IMR-90 (cell line): ENCODE measurements around the gene DLX6. TPM values are rescaled to one million over a fixed set of nuclear protein-coding genes. Genes with fewer than 3 reads are reported as not detected.

ENCODE experiments used
- ATAC-seq: fragments of 200-7000 bp; cut with Tn5 transposase; 2 replicates; pipeline ENCODE4 v1.9.1; 2020; ENCODE audit warnings: low read depth, mild to moderate bottlenecking, moderate library complexity
- BruUV-seq: library from RNA; stranded (reverse); fragments of 400-500 nt; replicated peaks from 2 replicates; lab custom pipeline; 2021; lab: Mats Ljungman, UMichigan
- CTCF ChIA-PET: fragments of 300-600 bp; formaldehyde crosslinking; extraction: SDS; loops from one replicate; lab custom pipeline; 2021; ENCODE audit warnings: antibody characterized with exemption; lab: Yijun Ruan, JAX
- POLR2A ChIA-PET: fragments of 300-600 bp; sonication (Branson Sonifier 250); formaldehyde crosslinking; loops from one replicate; lab custom pipeline; 2022; ENCODE audit warnings: antibody characterized with exemption; ENCODE audit not compliant: unreplicated experiment; lab: Charles Lee
- DNase-seq: peaks from one replicate; pipeline ENCODE4 v3.0.0; 2013
- H2AFZ ChIP-seq: replicated peaks from 2 replicates; pipeline ENCODE3; 2013; ENCODE audit warnings: low read length, mild to moderate bottlenecking; ENCODE audit not compliant: poor library complexity
- H2AK5ac ChIP-seq: 2 replicates; pipeline ENCODE4 v1.6.1; 2013; ENCODE audit warnings: low read depth, low read length, inconsistent platforms
- H2AK9ac ChIP-seq: replicated peaks from 2 replicates; pipeline ENCODE3; 2013; ENCODE audit warnings: mild to moderate bottlenecking, low read depth, low read length, moderate library complexity; ENCODE audit not compliant: poor library complexity
- H2BK120ac ChIP-seq: 2 replicates; pipeline ENCODE4 v1.6.1; 2013; ENCODE audit warnings: low read depth, low read length, inconsistent platforms
- H2BK15ac ChIP-seq: 3 replicates; pipeline ENCODE4 v1.6.1; 2013; ENCODE audit warnings: low read depth, low read length, inconsistent platforms
- H2BK20ac ChIP-seq: 2 replicates; pipeline ENCODE4 v1.6.1; 2013; ENCODE audit warnings: low read depth, mild to moderate bottlenecking, inconsistent platforms, low read length, moderate library complexity
- H2BK5ac ChIP-seq: 2 replicates; pipeline ENCODE4 v1.6.1; 2013; ENCODE audit warnings: mild to moderate bottlenecking, low read depth, low read length, inconsistent platforms; ENCODE audit not compliant: poor library complexity, severe bottlenecking
- H3K14ac ChIP-seq: replicated peaks from 2 replicates; pipeline ENCODE4 v1.6.1; 2013; ENCODE audit warnings: low read depth, low read length, inconsistent platforms
- H3K18ac ChIP-seq: 2 replicates; pipeline ENCODE4 v1.6.1; 2013; ENCODE audit warnings: low read depth, low read length, control low read depth
- H3K23ac ChIP-seq: 2 replicates; pipeline ENCODE4 v1.6.1; 2013; ENCODE audit warnings: low read depth, low read length, inconsistent platforms
- H3K27ac ChIP-seq: 2 replicates; pipeline ENCODE4 v1.5.1; 2013; ENCODE audit warnings: mild to moderate bottlenecking, control low read depth, low read length; ENCODE audit not compliant: insufficient read depth
- H3K27me3 ChIP-seq: 2 replicates; pipeline ENCODE4 v1.6.1; 2013; ENCODE audit warnings: low read length; ENCODE audit not compliant: control insufficient read depth, insufficient read depth
- H3K36me3 ChIP-seq: 2 replicates; pipeline ENCODE4 v1.6.1; 2013; ENCODE audit warnings: low read length, mixed read lengths; ENCODE audit not compliant: control insufficient read depth, insufficient read depth
- H3K4ac ChIP-seq: 2 replicates; pipeline ENCODE4 v1.6.1; 2013; ENCODE audit warnings: low read depth, low read length, inconsistent platforms
- H3K4me1 ChIP-seq: 2 replicates; pipeline ENCODE4 v1.6.1; 2013; ENCODE audit warnings: low read length, mixed read lengths; ENCODE audit not compliant: control insufficient read depth, insufficient read depth
- H3K4me2 ChIP-seq: 2 replicates; pipeline ENCODE4 v1.6.1; 2013; ENCODE audit warnings: low read depth, mild to moderate bottlenecking, control low read depth, low read length, moderate library complexity
- H3K4me3 ChIP-seq: 2 replicates; pipeline ENCODE4 v1.5.1; 2013; ENCODE audit warnings: low read depth, mild to moderate bottlenecking, control low read depth, low read length, moderate library complexity; ENCODE audit not compliant: insufficient read depth
- H3K56ac ChIP-seq: 2 replicates; pipeline ENCODE4 v1.6.1; 2013; ENCODE audit warnings: low read length, inconsistent platforms; ENCODE audit not compliant: insufficient read depth; ENCODE audit errors: extremely low read depth
- H3K79me1 ChIP-seq, 2 experiments: 2 replicates each; pipeline ENCODE4 v1.6.1; 2013; ENCODE audit warnings: low read length in 2 of 2, inconsistent platforms in 1 of 2, low read depth in 1 of 2
- H3K9ac ChIP-seq: 2 replicates; pipeline ENCODE4 v1.6.1; 2013; ENCODE audit warnings: low read depth, low read length, control low read depth
- H3K9me1 ChIP-seq: 2 replicates; pipeline ENCODE4 v1.6.1; 2013; ENCODE audit warnings: low read length, inconsistent platforms; ENCODE audit not compliant: insufficient read depth
- H3K9me3 ChIP-seq: 2 replicates; pipeline ENCODE4 v1.6.1; 2013; ENCODE audit warnings: low read length; ENCODE audit not compliant: control insufficient read depth, insufficient read depth
- H4K20me1 ChIP-seq: 2 replicates; pipeline ENCODE4 v1.6.1; 2013; ENCODE audit warnings: low read length, inconsistent platforms; ENCODE audit not compliant: insufficient read depth
- H4K5ac ChIP-seq: 2 replicates; pipeline ENCODE4 v1.6.1; 2013; ENCODE audit warnings: mild to moderate bottlenecking, low read depth, low read length, control low read depth
- H4K8ac ChIP-seq, 2 experiments: 2 replicates each; pipeline ENCODE4 v1.6.1; 2013; ENCODE audit warnings: low read depth in 2 of 2, low read length in 2 of 2, control low read depth in 1 of 2, inconsistent platforms in 1 of 2
- H4K91ac ChIP-seq: 2 replicates; pipeline ENCODE4 v1.6.1; 2013; ENCODE audit warnings: low read depth, low read length, inconsistent platforms; ENCODE audit not compliant: insufficient read depth
- CEBPB ChIP-seq: IDR thresholded peaks from 2 replicates; pipeline ENCODE4 v1.6.1; 2012; ENCODE audit warnings: low read depth, low read length, improper control_type of control experiment
- CHD1 ChIP-seq: IDR thresholded peaks from 2 replicates; pipeline ENCODE4 v1.6.1; 2012; ENCODE audit warnings: low read depth, low read length, improper control_type of control experiment
- POLR2A ChIP-seq: IDR thresholded peaks from 2 replicates; pipeline ENCODE4 v1.6.1; 2012; ENCODE audit warnings: mild to moderate bottlenecking, low read depth, low read length
- SMC3 ChIP-seq: fragments of 150-350 bp; IDR thresholded peaks from 2 replicates; pipeline ENCODE4 v1.6.1; 2016; ENCODE audit warnings: low read depth, mild to moderate bottlenecking, antibody characterized with exemption, low read length, moderate library complexity
- WGBS, 2 experiments: methylation state at CpG; one replicate each; pipeline versions ENCODE4 v1.1.5 to v1.1.7; 2013; ENCODE audit warnings: missing lambda C conversion rate in 2 of 2; ENCODE audit not compliant: insufficient read length in 1 of 2; ENCODE audit errors: extremely low coverage in 2 of 2; 5-methylcytosine and 5-hydroxymethylcytosine counted together
- dilution Hi-C: fragments of 300-500 bp; cut with HindIII; formaldehyde crosslinking; loops from one replicate; pipeline ENCODE4 v1.14.3; 2018; ENCODE audit warnings: low sequenced_read_pairs; ENCODE audit not compliant: unreplicated experiment
- in situ Hi-C: fragments of 300-500 bp; cut with MboI; formaldehyde crosslinking; loops from 3 replicates; pipeline ENCODE4 v1.14.3; 2019; ENCODE audit warnings: low sequenced_read_pairs, inconsistent platforms, mixed read lengths
- intact Hi-C: fragments of 100-400 bp; cut with micrococcal nuclease; formaldehyde crosslinking; loops from 2 replicates; pipeline ENCODE4 v1.10.0; 2022
- polyA plus RNA-seq, 3 experiments: library from polyadenylated mRNA; depleted of rRNA; stranded (reverse); fragments of >200 nt; gene quantifications; 2 replicates each; pipeline ENCODE4 v1.2.3, GENCODE V29; 2012; ENCODE audit warnings: low replicate concordance in 1 of 3
- total RNA-seq: library from RNA; depleted of rRNA; stranded (reverse); fragments of >200 nt; gene quantifications from 2 replicates; pipeline ENCODE4 v1.2.3, GENCODE V29; 2012

DLX6 gene
- total and polyA plus RNA-seq, 2 of the 4 experiments (the other 2 are of a cell fraction), result not detected

- no peak overlapping the region for H3K4me2 ChIP-seq
- H3K9me3 ChIP-seq, result peaks cover 11% of the 10 kb centered on the region
- H3K36me3 ChIP-seq, result no peaks in the 10 kb centered on the region
- H3K14ac ChIP-seq, result no peak overlapping the region
- H3K4me3 ChIP-seq, result no peak overlapping the region
- ChIA-PET CTCF (no interaction called here), POLR2A (no interaction called here)
- H2BK15ac ChIP-seq, result no peak overlapping the region
- no peak overlapping the region for H3K4ac ChIP-seq
- H2AK5ac ChIP-seq, result no peak overlapping the region
- H4K91ac ChIP-seq, result no peak overlapping the region
- no peaks in the 10 kb centered on the region for H3K9me1 ChIP-seq
- in situ Hi-C loops (no loop called here), intact Hi-C loops (no loop called here), dilution Hi-C loops (no loop called here)
- ATAC-seq (no peak), DNase-seq (no peak)
- no peak overlapping the region for H2AFZ ChIP-seq
- no peak overlapping the region for H4K8ac ChIP-seq
- no peaks in the 10 kb centered on the region for H3K79me1 ChIP-seq
- TF ChIP-seq SMC3, result no peak
- TF ChIP-seq CHD1, result no peak
- no peak for TF ChIP-seq CEBPB
- TF ChIP-seq POLR2A, result no peak
- no peak overlapping the region for H2AK9ac ChIP-seq
- H2BK20ac ChIP-seq, result no peak overlapping the region
- no peak overlapping the region for H4K5ac ChIP-seq
- H3K23ac ChIP-seq, result no peak overlapping the region
- no peaks in the 10 kb centered on the region for H4K20me1 ChIP-seq
- H3K18ac ChIP-seq, result no peak overlapping the region
- H3K27ac ChIP-seq, result no peak overlapping the region
- H2BK5ac ChIP-seq, result no peak overlapping the region
- WGBS, 2 experiments, result 0% methylated on average over 1 of the region's 22 CpGs; no CpG with 5 or more reads in 1 of the 2 experiments
- no TSS peak for BruUV-seq
- H3K56ac ChIP-seq, result no peak overlapping the region
- H2BK120ac ChIP-seq, result no peak overlapping the region
- H3K9ac ChIP-seq, result no peak overlapping the region
- no peaks in the 10 kb centered on the region for H3K4me1 ChIP-seq
- H3K27me3 ChIP-seq, result peaks cover 35% of the 10 kb centered on the region
Observed at GRCh38 chr7:96989241-96989858, 16.0 kb upstream of the DLX6 start.
